Gastroesophageal sphincter (tissue), 3 donors: ENCODE results near the gene SRGAP2C.
"Not testable (repeated sequence)": the region's sequence is repeated elsewhere in the genome, so short reads cannot be mapped to it uniquely, and the experiment has no call there.

Experiments
- EP300 ChIP-seq: sonication (generic); formaldehyde crosslinking; IDR thresholded peaks from one replicate; pipeline ENCODE4 v1.6.1; 2017; ENCODE audit warnings: antibody characterized with exemption, mild to moderate bottlenecking
- TF ChIP-seq, protein P1 (sequence below), 4 experiments: fragments of 200-600 bp in 2 of 4; fragments of 450-650 bp in 2 of 4; sonication (generic) in 1 of 4; IDR thresholded peaks; one replicate each; pipeline ENCODE4 v1.5.1; 2017 to 2019; ENCODE audit warnings: antibody characterized with exemption in 4 of 4, mild to moderate bottlenecking in 2 of 4, moderate library complexity in 2 of 4

DNA sequence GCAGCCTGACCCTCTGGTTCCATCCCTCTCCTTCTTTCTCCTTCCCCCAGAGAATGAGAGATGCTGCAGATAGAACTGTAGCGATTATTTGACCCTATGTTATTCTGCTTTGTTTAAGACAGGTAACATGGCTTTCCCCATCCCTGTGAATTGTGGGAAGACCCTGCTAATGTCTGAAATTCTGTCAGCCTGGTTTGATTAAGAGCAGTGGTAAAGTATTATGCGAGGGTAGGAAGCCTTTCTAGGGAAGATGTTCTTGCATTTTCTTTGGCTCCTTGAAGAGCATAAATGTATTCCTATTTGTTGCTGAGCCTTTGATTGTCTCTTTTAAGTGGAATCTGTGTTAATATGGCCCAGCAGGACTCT, 109.4 kb downstream of the SRGAP2C start:
- TF ChIP-seq, protein P1, sequence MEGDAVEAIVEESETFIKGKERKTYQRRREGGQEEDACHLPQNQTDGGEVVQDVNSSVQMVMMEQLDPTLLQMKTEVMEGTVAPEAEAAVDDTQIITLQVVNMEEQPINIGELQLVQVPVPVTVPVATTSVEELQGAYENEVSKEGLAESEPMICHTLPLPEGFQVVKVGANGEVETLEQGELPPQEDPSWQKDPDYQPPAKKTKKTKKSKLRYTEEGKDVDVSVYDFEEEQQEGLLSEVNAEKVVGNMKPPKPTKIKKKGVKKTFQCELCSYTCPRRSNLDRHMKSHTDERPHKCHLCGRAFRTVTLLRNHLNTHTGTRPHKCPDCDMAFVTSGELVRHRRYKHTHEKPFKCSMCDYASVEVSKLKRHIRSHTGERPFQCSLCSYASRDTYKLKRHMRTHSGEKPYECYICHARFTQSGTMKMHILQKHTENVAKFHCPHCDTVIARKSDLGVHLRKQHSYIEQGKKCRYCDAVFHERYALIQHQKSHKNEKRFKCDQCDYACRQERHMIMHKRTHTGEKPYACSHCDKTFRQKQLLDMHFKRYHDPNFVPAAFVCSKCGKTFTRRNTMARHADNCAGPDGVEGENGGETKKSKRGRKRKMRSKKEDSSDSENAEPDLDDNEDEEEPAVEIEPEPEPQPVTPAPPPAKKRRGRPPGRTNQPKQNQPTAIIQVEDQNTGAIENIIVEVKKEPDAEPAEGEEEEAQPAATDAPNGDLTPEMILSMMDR (IDR thresholded peaks at IDR 0.05) = not testable (repeated sequence)
- not testable (repeated sequence) for TF ChIP-seq EP300
